ENCODE results near the gene RCOR2. TPM values are rescaled to one million over a fixed set of nuclear protein-coding genes. Genes with fewer than 3 reads are reported as not detected.

The RCOR2 gene
- total RNA-seq, 1 experiment from 2014 or later: 3.9 TPM

DNA sequence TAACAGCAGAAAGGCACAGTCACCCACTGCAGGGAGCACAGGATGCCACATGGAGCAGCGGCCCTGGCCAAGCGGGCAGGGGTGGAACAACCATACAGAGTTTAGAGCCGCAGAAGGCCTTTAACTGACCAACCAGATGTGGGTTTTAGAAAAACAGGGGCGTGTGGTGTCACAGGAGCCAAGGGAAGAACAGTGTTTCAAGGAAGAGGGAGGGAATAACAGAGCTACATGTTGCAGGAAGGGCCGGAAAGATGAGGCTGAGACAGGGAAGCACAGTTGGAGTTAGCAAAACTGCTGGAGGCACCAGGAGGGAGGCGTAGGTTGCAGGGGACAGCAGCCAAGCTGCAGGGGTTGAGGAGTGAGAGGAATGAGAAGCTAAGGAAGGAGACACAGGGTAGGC lies 14.1 kb upstream of the RCOR2 start:
- BruUV-seq (replicated peaks): no TSS peak
- Histone ChIP-seq H3K4me1 (ENCODE audit: insufficient read depth, low read length, poor library complexity, severe bottlenecking) (no peaks in the 10 kb centered on the region), H3K27ac (ENCODE audit: low read depth, low read length, poor library complexity, severe bottlenecking) (no peak overlapping the region), H3K4me3 (ENCODE audit: low read depth, low read length, poor library complexity, severe bottlenecking) (no peak overlapping the region), H3K27me3 (replicated peaks; ENCODE audit: insufficient read depth, low read depth, low read length, poor library complexity) (no peaks in the 10 kb centered on the region), H3K36me3 (ENCODE audit: insufficient read depth, low read length, poor library complexity, severe bottlenecking) (no peaks in the 10 kb centered on the region), H3K9me3 (ENCODE audit: low read depth, low read length, poor library complexity, severe bottlenecking) (no peaks in the 10 kb centered on the region)
- TF ChIP-seq EZH2 (IDR thresholded peaks at IDR 0.05; ENCODE audit: borderline replicate concordance, low read depth, low read length, poor library complexity, severe bottlenecking): no peak
- TF ChIP-seq, protein P1, sequence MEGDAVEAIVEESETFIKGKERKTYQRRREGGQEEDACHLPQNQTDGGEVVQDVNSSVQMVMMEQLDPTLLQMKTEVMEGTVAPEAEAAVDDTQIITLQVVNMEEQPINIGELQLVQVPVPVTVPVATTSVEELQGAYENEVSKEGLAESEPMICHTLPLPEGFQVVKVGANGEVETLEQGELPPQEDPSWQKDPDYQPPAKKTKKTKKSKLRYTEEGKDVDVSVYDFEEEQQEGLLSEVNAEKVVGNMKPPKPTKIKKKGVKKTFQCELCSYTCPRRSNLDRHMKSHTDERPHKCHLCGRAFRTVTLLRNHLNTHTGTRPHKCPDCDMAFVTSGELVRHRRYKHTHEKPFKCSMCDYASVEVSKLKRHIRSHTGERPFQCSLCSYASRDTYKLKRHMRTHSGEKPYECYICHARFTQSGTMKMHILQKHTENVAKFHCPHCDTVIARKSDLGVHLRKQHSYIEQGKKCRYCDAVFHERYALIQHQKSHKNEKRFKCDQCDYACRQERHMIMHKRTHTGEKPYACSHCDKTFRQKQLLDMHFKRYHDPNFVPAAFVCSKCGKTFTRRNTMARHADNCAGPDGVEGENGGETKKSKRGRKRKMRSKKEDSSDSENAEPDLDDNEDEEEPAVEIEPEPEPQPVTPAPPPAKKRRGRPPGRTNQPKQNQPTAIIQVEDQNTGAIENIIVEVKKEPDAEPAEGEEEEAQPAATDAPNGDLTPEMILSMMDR (conservative IDR thresholded peaks at IDR 0.05; ENCODE audit: low read depth, low read length): no peak
- ChIA-PET CTCF (no interaction called here), POLR2A (ENCODE audit: low non-redundant PET) (no interaction called here)
- DNase-seq (ENCODE audit: low spot score): no peak
- intact Hi-C loops (cut with micrococcal nuclease; ENCODE audit: unreplicated experiment): no loop called here

DNA sequence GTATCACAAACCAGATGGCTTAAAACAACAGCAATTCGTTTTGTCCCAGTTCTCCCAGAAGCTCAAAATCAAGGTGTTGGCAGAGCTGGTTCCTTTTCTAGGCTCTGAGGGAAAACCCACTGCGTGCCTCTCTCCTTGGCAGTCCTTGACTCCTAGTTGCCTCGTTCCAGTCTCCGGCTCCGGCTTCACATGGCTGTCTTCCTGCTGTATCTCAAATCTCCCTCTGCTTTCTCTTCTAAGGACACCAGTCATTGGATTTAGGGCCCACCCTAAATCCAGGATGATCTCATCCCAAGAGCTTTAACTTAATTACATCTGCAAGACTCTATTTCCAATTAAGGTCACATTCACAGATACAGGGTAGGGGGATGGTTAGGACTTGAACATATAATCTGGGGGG lies 12.7 kb upstream of the RCOR2 start:
- Histone ChIP-seq H3K27me3 (replicated peaks; ENCODE audit: insufficient read depth, low read depth, low read length, poor library complexity) (no peaks in the 10 kb centered on the region), H3K4me3 (ENCODE audit: low read depth, low read length, poor library complexity, severe bottlenecking) (no peak overlapping the region), H3K27ac (ENCODE audit: low read depth, low read length, poor library complexity, severe bottlenecking) (no peak overlapping the region), H3K4me1 (ENCODE audit: insufficient read depth, low read length, poor library complexity, severe bottlenecking) (no peaks in the 10 kb centered on the region), H3K9me3 (ENCODE audit: low read depth, low read length, poor library complexity, severe bottlenecking) (no peaks in the 10 kb centered on the region), H3K36me3 (ENCODE audit: insufficient read depth, low read length, poor library complexity, severe bottlenecking) (no peaks in the 10 kb centered on the region)
- CTCF ChIA-PET: no interaction called here
- TF ChIP-seq EZH2 (IDR thresholded peaks at IDR 0.05; ENCODE audit: borderline replicate concordance, low read depth, low read length, poor library complexity, severe bottlenecking): no peak
- TF ChIP-seq, protein P1 (conservative IDR thresholded peaks at IDR 0.05; ENCODE audit: low read depth, low read length): no peak
- BruUV-seq (replicated peaks): no TSS peak
- DNase-seq (ENCODE audit: low spot score): no peak
- POLR2A ChIA-PET (ENCODE audit: low non-redundant PET): no interaction called here
- intact Hi-C loops (cut with micrococcal nuclease; ENCODE audit: unreplicated experiment): no loop called here

DNA sequence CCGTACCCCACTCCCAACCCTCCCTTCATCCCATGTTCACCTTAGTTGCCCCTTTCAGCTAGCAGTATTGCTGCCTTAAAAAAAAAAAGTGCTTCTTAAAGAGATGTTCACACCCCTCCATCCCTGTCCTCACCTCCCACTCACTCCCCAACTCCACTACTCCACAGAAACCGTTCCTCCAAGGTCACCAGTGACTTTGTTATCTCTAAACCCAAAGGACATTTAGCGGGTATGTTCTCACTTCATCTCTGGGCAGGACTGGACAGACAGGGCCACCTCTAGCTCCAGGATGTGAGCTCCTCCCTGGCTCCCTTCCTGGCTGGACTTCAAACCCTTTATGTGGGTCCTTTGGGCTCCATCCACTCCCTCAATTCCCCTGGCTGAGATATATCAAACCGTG lies 6.4 kb upstream of the RCOR2 start:
- Histone ChIP-seq H3K36me3 (ENCODE audit: insufficient read depth, low read length, poor library complexity, severe bottlenecking) (no peaks in the 10 kb centered on the region), H3K27me3 (replicated peaks; ENCODE audit: insufficient read depth, low read depth, low read length, poor library complexity) (no peaks in the 10 kb centered on the region), H3K27ac (ENCODE audit: low read depth, low read length, poor library complexity, severe bottlenecking) (no peak overlapping the region), H3K9me3 (ENCODE audit: low read depth, low read length, poor library complexity, severe bottlenecking) (no peaks in the 10 kb centered on the region), H3K4me1 (ENCODE audit: insufficient read depth, low read length, poor library complexity, severe bottlenecking) (peaks cover 11% of the 10 kb centered on the region), H3K4me3 (ENCODE audit: low read depth, low read length, poor library complexity, severe bottlenecking) (no peak overlapping the region)
- TF ChIP-seq EZH2 (IDR thresholded peaks at IDR 0.05; ENCODE audit: borderline replicate concordance, low read depth, low read length, poor library complexity, severe bottlenecking): no peak
- TF ChIP-seq, protein P1 (conservative IDR thresholded peaks at IDR 0.05; ENCODE audit: low read depth, low read length): no peak
- ChIA-PET CTCF (interaction anchor here (0.5 kb wide), 1 partner anchor 113 kb away, joined by 15 read pairs; no protein-coding TSS in a partner anchor), POLR2A (ENCODE audit: low non-redundant PET) (no interaction called here)
- intact Hi-C loops (cut with micrococcal nuclease; ENCODE audit: unreplicated experiment): no loop called here
- no TSS peak for BruUV-seq (replicated peaks)
- no peak for DNase-seq (ENCODE audit: low spot score)

Data from A673 (cell line).